Loucy (cell line): ENCODE measurements around the gene MLKL.

ENCODE experiments used
- CTCF ChIP-seq: fragments of 200-600 bp; sonication (generic); conservative IDR thresholded peaks from 2 replicates; pipeline ENCODE4 v1.5.1; 2014; ENCODE audit warnings: mild to moderate bottlenecking, antibody characterized with exemption, low read length
- EZH2phosphoT487 ChIP-seq: fragments of 200-600 bp; IDR thresholded peaks from 2 replicates; pipeline ENCODE4 v1.6.1; 2018; ENCODE audit warnings: antibody characterized with exemption, mild to moderate bottlenecking, moderate library complexity, borderline replicate concordance

GRCh38 chr16:74727903-74728302 is 27.2 kb upstream of the MLKL start:
- TF ChIP-seq CTCF (no peak), EZH2phosphoT487 (no peak)
